Neural cell (in vitro differentiated cells): ENCODE results near the gene XAGE2.
"Not testable (repeated sequence)": the region's sequence is repeated elsewhere in the genome, so short reads cannot be mapped to it uniquely, and the experiment has no call there.

ENCODE experiments used
- EP300 ChIP-seq: fragments of 450-650 bp; conservative IDR thresholded peaks from 2 replicates; pipeline ENCODE4 v1.6.1; 2014; ENCODE audit warnings: antibody characterized with exemption, mild to moderate bottlenecking, moderate library complexity; ENCODE audit not compliant: poor library complexity, severe bottlenecking
- EZH2 ChIP-seq: fragments of 200-600, 300-800 bp; shearing (Covaris generic), sonication (generic); IDR thresholded peaks from 2 replicates; pipeline ENCODE4 v1.6.1; 2014; ENCODE audit warnings: antibody characterized with exemption, low read length, borderline replicate concordance, mild to moderate bottlenecking; ENCODE audit not compliant: insufficient read depth, poor library complexity, severe bottlenecking
- MXI1 ChIP-seq: fragments of 450-650 bp; conservative IDR thresholded peaks from 2 replicates; pipeline ENCODE4 v1.6.1; 2014; ENCODE audit warnings: antibody characterized with exemption, mild to moderate bottlenecking; ENCODE audit not compliant: poor library complexity, severe bottlenecking
- TF ChIP-seq, protein P1 (sequence below): fragments of 450-650 bp; IDR thresholded peaks from 2 replicates; pipeline ENCODE4 v1.5.1; 2014; ENCODE audit warnings: antibody characterized with exemption, mild to moderate bottlenecking, moderate library complexity; ENCODE audit not compliant: poor library complexity, severe bottlenecking

DNA sequence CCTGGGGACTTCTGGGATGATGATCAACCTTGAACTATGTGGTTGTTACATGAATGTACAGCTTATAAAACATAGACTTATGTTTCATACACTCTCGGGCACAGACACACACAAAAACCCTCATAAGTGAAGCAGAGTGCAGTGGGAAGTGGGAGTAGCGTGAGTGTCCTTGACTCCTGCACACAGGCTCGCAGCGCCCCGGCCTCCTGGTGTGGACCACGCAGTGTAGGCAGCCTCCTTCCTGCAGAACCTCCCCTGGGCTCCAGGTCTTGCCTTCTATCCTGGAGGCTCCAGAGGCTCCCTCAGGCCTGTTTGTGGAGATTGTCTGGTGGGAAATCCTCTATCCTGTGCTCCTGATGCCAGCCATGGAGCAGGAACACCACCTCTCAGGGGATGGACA, 25.7 kb upstream of the XAGE2 start:
- not testable (repeated sequence) for TF ChIP-seq EP300, MXI1, EZH2
- TF ChIP-seq, protein P1, sequence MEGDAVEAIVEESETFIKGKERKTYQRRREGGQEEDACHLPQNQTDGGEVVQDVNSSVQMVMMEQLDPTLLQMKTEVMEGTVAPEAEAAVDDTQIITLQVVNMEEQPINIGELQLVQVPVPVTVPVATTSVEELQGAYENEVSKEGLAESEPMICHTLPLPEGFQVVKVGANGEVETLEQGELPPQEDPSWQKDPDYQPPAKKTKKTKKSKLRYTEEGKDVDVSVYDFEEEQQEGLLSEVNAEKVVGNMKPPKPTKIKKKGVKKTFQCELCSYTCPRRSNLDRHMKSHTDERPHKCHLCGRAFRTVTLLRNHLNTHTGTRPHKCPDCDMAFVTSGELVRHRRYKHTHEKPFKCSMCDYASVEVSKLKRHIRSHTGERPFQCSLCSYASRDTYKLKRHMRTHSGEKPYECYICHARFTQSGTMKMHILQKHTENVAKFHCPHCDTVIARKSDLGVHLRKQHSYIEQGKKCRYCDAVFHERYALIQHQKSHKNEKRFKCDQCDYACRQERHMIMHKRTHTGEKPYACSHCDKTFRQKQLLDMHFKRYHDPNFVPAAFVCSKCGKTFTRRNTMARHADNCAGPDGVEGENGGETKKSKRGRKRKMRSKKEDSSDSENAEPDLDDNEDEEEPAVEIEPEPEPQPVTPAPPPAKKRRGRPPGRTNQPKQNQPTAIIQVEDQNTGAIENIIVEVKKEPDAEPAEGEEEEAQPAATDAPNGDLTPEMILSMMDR, result not testable (repeated sequence)
